GM12875 (cell line): Measurements from ENCODE around the gene POLR1D.

Experiments
- H3K4me3 ChIP-seq: one replicate; pipeline ENCODE4 v1.5.1; 2011; ENCODE audit warnings: low read depth, low read length, control low read depth
- TF ChIP-seq, protein P1 (sequence below): IDR thresholded peaks from 2 replicates; pipeline ENCODE4 v1.5.1; 2011; ENCODE audit warnings: low read depth, mild to moderate bottlenecking, control low read depth, inconsistent platforms, low read length, moderate library complexity, borderline replicate concordance; ENCODE audit not compliant: insufficient read depth

The POLR1D gene

GRCh38 chr13:27636589-27637288, 15.0 kb downstream of the POLR1D start:
- H3K4me3 ChIP-seq: no peak overlapping the region
- TF ChIP-seq, protein P1, sequence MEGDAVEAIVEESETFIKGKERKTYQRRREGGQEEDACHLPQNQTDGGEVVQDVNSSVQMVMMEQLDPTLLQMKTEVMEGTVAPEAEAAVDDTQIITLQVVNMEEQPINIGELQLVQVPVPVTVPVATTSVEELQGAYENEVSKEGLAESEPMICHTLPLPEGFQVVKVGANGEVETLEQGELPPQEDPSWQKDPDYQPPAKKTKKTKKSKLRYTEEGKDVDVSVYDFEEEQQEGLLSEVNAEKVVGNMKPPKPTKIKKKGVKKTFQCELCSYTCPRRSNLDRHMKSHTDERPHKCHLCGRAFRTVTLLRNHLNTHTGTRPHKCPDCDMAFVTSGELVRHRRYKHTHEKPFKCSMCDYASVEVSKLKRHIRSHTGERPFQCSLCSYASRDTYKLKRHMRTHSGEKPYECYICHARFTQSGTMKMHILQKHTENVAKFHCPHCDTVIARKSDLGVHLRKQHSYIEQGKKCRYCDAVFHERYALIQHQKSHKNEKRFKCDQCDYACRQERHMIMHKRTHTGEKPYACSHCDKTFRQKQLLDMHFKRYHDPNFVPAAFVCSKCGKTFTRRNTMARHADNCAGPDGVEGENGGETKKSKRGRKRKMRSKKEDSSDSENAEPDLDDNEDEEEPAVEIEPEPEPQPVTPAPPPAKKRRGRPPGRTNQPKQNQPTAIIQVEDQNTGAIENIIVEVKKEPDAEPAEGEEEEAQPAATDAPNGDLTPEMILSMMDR: no peak

DNA sequence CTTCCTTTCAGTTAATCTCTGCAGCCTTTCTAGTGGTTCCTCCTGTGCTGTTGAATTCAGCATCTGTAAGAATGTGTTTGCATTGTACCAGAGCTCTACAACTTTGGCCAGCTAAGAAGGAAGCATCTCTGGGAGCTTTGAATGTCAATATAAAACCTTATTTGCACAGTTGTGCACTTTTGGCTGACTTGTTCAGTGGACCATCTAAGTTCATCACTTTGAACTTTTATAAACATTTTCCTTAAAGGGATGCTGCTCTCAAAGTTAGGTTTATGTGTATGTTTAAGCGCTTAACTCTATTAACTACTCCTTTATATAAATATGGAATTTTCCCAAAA, 15.6 kb downstream of the POLR1D start:
- H3K4me3 ChIP-seq: no peak overlapping the region
- TF ChIP-seq, protein P1: no peak

GRCh38 chr13:27638001-27638400, 16.3 kb downstream of the POLR1D start:
- H3K4me3 ChIP-seq: no peak overlapping the region
- TF ChIP-seq, protein P1: no peak

- no peak overlapping the region for H3K4me3 ChIP-seq
- TF ChIP-seq, protein P1: no peak
Observed at GRCh38 chr13:27638521-27638920, 16.8 kb downstream of the POLR1D start.

DNA sequence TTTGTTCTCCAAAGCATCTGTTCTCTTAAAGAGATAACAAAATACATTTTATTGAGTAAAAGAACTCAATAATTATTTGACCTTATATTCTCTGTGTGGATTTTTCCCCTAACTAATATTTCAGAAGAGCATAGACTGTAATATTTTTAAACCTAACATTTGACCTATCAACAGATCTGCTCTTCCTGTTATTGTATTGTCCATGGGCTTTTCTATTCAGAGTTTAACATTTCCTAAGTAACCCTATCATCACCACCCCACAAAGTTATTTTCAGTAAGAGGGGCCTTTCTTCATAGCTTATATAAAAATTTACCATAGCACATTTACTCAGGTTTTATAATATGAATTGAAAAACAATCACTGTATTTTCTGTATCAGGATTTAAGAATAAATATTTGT, 17.5 kb downstream of the POLR1D start:
- TF ChIP-seq, protein P1: no peak
- no peak overlapping the region for H3K4me3 ChIP-seq

DNA sequence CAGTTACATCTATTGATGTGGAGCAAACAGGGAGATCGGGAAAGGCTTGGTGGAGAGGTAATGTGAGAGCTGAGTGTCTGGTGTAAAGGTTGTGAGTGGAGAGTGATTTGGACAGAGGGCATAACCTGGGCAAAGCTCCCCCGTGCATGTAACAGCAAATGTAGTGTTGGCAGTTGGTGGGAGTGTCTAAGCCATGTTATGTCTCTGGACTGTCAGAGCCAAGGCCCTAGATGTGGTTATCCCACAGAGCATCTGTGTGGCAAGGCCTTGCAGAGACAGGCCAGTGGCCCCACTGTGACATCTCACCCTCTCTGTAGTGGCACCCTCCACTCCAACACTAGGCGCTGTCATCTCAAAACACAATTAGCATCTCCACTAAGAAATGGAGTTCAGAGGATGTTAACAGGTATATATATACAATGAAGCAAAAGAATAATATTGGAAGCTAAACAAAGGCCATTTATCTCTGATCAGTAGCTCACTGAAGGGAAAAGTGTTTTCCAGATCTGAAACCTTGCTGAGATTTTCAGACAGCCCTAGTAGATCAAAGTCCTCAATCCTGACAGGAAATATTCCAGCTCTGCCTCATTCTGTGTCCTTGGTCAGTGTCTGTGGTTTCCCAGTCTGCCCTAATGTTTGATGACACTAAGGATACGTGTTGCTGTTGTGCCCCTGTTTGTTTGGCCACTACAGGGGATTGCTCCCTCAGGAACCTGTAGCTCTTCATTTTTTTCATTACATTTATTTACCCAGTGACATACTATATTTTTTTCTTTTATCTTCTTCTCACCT, 20.2 kb downstream of the POLR1D start:
- H3K4me3 ChIP-seq: no peak overlapping the region
- TF ChIP-seq, protein P1: no peak
